Hepatocyte (in vitro differentiated cells): ENCODE results near the gene UHRF1.
"Not testable (repeated sequence)": the region's sequence is repeated elsewhere in the genome, so short reads cannot be mapped to it uniquely, and the experiment has no call there.

Source experiments
- CTCF ChIP-seq: fragments of 200-600 bp; sonication (generic); IDR thresholded peaks from 2 replicates; pipeline ENCODE4 v1.5.1; 2016; ENCODE audit warnings: antibody characterized with exemption, mild to moderate bottlenecking; ENCODE audit not compliant: poor library complexity
- EZH2phosphoT487 ChIP-seq: fragments of 200-600 bp; sonication (generic); IDR thresholded peaks from one replicate; pipeline ENCODE4 v1.6.1; 2018; ENCODE audit warnings: antibody characterized with exemption, mild to moderate bottlenecking, low read depth, moderate library complexity; ENCODE audit not compliant: unreplicated experiment, severe bottlenecking

GRCh38 chr19:4882874-4883273 lies 26.4 kb upstream of the UHRF1 start:
- TF ChIP-seq CTCF, EZH2phosphoT487: not testable (repeated sequence)
